Liver (tissue), 3 donors: Measurements from ENCODE around the gene ADGRL4.
"Not testable (repeated sequence)": the region's sequence is repeated elsewhere in the genome, so short reads cannot be mapped to it uniquely, and the experiment has no call there.

Experiments
- RAD21 ChIP-seq, 2 donors: IDR thresholded peaks; 2 replicates each; pipeline ENCODE4 v1.6.1; 2016; ENCODE audit warnings: antibody characterized with exemption in 2 of 2, mild to moderate bottlenecking in 2 of 2
- TAF1 ChIP-seq: conservative IDR thresholded peaks from 2 replicates; pipeline ENCODE4 v1.6.1; 2016; ENCODE audit warnings: antibody characterized with exemption, mild to moderate bottlenecking
- TF ChIP-seq, protein P1 (sequence below): fragments of 150-350 bp; IDR thresholded peaks from 2 replicates; pipeline ENCODE4 v1.5.1; 2017; ENCODE audit warnings: improper control_type of control experiment, low read depth, low read length; ENCODE audit not compliant: missing input control
- TF ChIP-seq, protein P2 (sequence below): IDR thresholded peaks from 2 replicates; pipeline ENCODE4 v1.6.1; 2016; ENCODE audit warnings: antibody characterized with exemption
- TF ChIP-seq, protein P3 (sequence below): IDR thresholded peaks from 2 replicates; pipeline ENCODE4 v1.6.1; 2016; ENCODE audit warnings: antibody characterized with exemption, mild to moderate bottlenecking
- donor health status: healthy.
- donor health status: healthy.

DNA sequence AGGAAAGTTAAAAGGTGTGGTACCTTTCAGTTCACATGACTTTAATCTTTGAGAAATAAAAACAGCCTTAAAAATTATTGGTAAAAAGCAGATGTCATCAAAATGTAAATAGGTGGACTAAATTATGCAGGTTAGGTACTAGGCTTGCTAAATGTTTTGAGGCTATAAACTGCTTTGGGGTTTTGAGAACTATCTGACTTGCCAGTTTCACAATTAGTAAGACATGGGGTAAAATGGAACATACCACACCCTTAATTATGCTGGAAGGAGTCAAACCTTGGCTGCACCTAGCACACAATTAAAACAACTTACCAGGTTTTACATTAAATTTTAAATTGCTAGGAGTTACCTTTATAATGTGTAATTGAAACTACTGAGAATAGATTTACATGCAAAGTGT, 39.4 kb downstream of the ADGRL4 start:
- TF ChIP-seq RAD21 (IDR thresholded peaks at IDR 0.05); TAF1: not testable (repeated sequence)
- TF ChIP-seq, protein P1, sequence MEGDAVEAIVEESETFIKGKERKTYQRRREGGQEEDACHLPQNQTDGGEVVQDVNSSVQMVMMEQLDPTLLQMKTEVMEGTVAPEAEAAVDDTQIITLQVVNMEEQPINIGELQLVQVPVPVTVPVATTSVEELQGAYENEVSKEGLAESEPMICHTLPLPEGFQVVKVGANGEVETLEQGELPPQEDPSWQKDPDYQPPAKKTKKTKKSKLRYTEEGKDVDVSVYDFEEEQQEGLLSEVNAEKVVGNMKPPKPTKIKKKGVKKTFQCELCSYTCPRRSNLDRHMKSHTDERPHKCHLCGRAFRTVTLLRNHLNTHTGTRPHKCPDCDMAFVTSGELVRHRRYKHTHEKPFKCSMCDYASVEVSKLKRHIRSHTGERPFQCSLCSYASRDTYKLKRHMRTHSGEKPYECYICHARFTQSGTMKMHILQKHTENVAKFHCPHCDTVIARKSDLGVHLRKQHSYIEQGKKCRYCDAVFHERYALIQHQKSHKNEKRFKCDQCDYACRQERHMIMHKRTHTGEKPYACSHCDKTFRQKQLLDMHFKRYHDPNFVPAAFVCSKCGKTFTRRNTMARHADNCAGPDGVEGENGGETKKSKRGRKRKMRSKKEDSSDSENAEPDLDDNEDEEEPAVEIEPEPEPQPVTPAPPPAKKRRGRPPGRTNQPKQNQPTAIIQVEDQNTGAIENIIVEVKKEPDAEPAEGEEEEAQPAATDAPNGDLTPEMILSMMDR: not testable (repeated sequence)
- TF ChIP-seq, protein P2, sequence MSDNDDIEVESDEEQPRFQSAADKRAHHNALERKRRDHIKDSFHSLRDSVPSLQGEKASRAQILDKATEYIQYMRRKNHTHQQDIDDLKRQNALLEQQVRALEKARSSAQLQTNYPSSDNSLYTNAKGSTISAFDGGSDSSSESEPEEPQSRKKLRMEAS: not testable (repeated sequence)
- TF ChIP-seq, protein P3, sequence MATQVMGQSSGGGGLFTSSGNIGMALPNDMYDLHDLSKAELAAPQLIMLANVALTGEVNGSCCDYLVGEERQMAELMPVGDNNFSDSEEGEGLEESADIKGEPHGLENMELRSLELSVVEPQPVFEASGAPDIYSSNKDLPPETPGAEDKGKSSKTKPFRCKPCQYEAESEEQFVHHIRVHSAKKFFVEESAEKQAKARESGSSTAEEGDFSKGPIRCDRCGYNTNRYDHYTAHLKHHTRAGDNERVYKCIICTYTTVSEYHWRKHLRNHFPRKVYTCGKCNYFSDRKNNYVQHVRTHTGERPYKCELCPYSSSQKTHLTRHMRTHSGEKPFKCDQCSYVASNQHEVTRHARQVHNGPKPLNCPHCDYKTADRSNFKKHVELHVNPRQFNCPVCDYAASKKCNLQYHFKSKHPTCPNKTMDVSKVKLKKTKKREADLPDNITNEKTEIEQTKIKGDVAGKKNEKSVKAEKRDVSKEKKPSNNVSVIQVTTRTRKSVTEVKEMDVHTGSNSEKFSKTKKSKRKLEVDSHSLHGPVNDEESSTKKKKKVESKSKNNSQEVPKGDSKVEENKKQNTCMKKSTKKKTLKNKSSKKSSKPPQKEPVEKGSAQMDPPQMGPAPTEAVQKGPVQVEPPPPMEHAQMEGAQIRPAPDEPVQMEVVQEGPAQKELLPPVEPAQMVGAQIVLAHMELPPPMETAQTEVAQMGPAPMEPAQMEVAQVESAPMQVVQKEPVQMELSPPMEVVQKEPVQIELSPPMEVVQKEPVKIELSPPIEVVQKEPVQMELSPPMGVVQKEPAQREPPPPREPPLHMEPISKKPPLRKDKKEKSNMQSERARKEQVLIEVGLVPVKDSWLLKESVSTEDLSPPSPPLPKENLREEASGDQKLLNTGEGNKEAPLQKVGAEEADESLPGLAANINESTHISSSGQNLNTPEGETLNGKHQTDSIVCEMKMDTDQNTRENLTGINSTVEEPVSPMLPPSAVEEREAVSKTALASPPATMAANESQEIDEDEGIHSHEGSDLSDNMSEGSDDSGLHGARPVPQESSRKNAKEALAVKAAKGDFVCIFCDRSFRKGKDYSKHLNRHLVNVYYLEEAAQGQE: not testable (repeated sequence)
